CD14-positive monocyte (primary cell): ENCODE results near the gene SERPINB1. TPM values are rescaled to one million over a fixed set of nuclear protein-coding genes. Genes with fewer than 3 reads are reported as not detected.
"Not testable (repeated sequence)": the region's sequence is repeated elsewhere in the genome, so short reads cannot be mapped to it uniquely, and the experiment has no call there.

ENCODE experiments used
- DNase-seq, 3 donors: peaks; one replicate each; pipeline ENCODE4 v3.0.0-alpha.2; 2011 to 2022
- H2AFZ ChIP-seq: 2 replicates; pipeline ENCODE4 v1.6.0; 2012; ENCODE audit warnings: mild to moderate bottlenecking, low read depth, low read length, inconsistent platforms; ENCODE audit not compliant: insufficient read depth, poor library complexity, severe bottlenecking
- H3K27ac ChIP-seq, 2 donors: 1 replicate in 1 of 2; 2 replicates in 1 of 2; pipeline ENCODE4 v1.5.1; 2012 to 2013; ENCODE audit warnings: low read length in 2 of 2, control low read depth in 1 of 2, inconsistent platforms in 1 of 2, low read depth in 1 of 2, mild to moderate bottlenecking in 1 of 2
- H3K27me3 ChIP-seq, 2 donors: one replicate each; pipeline versions ENCODE4 v1.6.0 to v1.6.1; 2011 to 2013; ENCODE audit warnings: low read length in 2 of 2; ENCODE audit not compliant: control insufficient read depth in 2 of 2, insufficient read depth in 2 of 2
- H3K36me3 ChIP-seq, 2 donors: replicated peaks in 1 of 2; 1 replicate in 1 of 2; 2 replicates in 1 of 2; pipeline versions ENCODE4 v1.5.1 to v1.6.1; 2012 to 2013; ENCODE audit warnings: low read length in 2 of 2, control low read depth in 1 of 2, inconsistent platforms in 1 of 2, mild to moderate bottlenecking in 1 of 2; ENCODE audit not compliant: insufficient read depth in 2 of 2, control insufficient read depth in 1 of 2
- H3K4me1 ChIP-seq, 2 donors: 1 replicate in 1 of 2; 2 replicates in 1 of 2; pipeline versions ENCODE4 v1.5.1 to v1.6.1; 2012 to 2013; ENCODE audit warnings: low read length in 2 of 2, control low read depth in 1 of 2, inconsistent platforms in 1 of 2, mild to moderate bottlenecking in 1 of 2, moderate library complexity in 1 of 2; ENCODE audit not compliant: insufficient read depth in 2 of 2, control insufficient read depth in 1 of 2
- H3K4me2 ChIP-seq: replicated peaks from 2 replicates; pipeline ENCODE3; 2012; ENCODE audit warnings: low read length, moderate library complexity, mild to moderate bottlenecking; ENCODE audit not compliant: poor library complexity, severe bottlenecking; ENCODE audit errors: extremely low read depth
- H3K4me3 ChIP-seq, 3 experiments: fragments of 200-600 bp in 1 of 3; sonication (generic) in 1 of 3; replicated peaks in 1 of 3; 1 replicate in 2 of 3; 2 replicates in 1 of 3; pipeline ENCODE4 v1.5.1; 2011 to 2013; ENCODE audit warnings: low read length in 3 of 3, mild to moderate bottlenecking in 3 of 3, control low read depth in 2 of 3, low read depth in 2 of 3, inconsistent platforms in 1 of 3, moderate library complexity in 1 of 3
- H3K79me2 ChIP-seq: 2 replicates; pipeline ENCODE4 v1.6.0; 2012; ENCODE audit warnings: mild to moderate bottlenecking, control low read depth, inconsistent platforms, low read length, moderate library complexity; ENCODE audit not compliant: insufficient read depth
- H3K9ac ChIP-seq: 2 replicates; pipeline ENCODE4 v1.6.0; 2017; ENCODE audit warnings: low read length, mild to moderate bottlenecking; ENCODE audit not compliant: insufficient read depth, poor library complexity, severe bottlenecking
- H3K9me3 ChIP-seq, 2 donors: replicated peaks in 1 of 2; 1 replicate in 1 of 2; 2 replicates in 1 of 2; pipeline versions ENCODE4 v1.5.1 to v1.6.1; 2012 to 2013; ENCODE audit warnings: low read length in 2 of 2, control low read depth in 1 of 2; ENCODE audit not compliant: control insufficient read depth in 1 of 2, insufficient read depth in 1 of 2
- H4K20me1 ChIP-seq: 2 replicates; pipeline ENCODE4 v1.6.0; 2012; ENCODE audit warnings: mild to moderate bottlenecking, low read length, control low read depth, moderate library complexity; ENCODE audit not compliant: insufficient read depth
- H3K27ac Mint-ChIP-seq, 7 donors: one replicate each; pipeline ENCODE4 v1.8.0; 2020; ENCODE audit warnings: mild to moderate bottlenecking in 7 of 7, mixed read lengths in 7 of 7, moderate library complexity in 6 of 7, inconsistent platforms in 2 of 7
- H3K27me3 Mint-ChIP-seq, 3 donors: one replicate each; pipeline ENCODE4 v1.8.0; 2021 to 2022; ENCODE audit warnings: low read depth in 3 of 3, mild to moderate bottlenecking in 3 of 3, mixed read lengths in 3 of 3, moderate library complexity in 3 of 3, inconsistent platforms in 1 of 3
- H3K36me3 Mint-ChIP-seq, 2 donors: one replicate each; pipeline ENCODE4 v1.8.0; 2020; ENCODE audit warnings: mixed read lengths in 2 of 2, inconsistent platforms in 1 of 2, mild to moderate bottlenecking in 1 of 2
- H3K4me1 Mint-ChIP-seq: one replicate; pipeline ENCODE4 v1.8.0; 2020; ENCODE audit warnings: mild to moderate bottlenecking, mixed read lengths
- H3K4me3 Mint-ChIP-seq, 2 donors: one replicate each; pipeline ENCODE4 v1.8.0; 2020; ENCODE audit warnings: mild to moderate bottlenecking in 2 of 2, mixed read lengths in 2 of 2, moderate library complexity in 1 of 2
- H3K9me3 Mint-ChIP-seq, 7 donors: one replicate each; pipeline ENCODE4 v1.8.0; 2020 to 2022; ENCODE audit warnings: mixed read lengths in 7 of 7, mild to moderate bottlenecking in 6 of 7, moderate library complexity in 6 of 7, inconsistent platforms in 2 of 7
- CTCF ChIP-seq: fragments of 200-600 bp; IDR thresholded peaks from one replicate; pipeline ENCODE4 v1.8.0; 2022; ENCODE audit warnings: antibody characterized with exemption, mild to moderate bottlenecking
- WGBS: methylation state at CpG from one replicate; pipeline ENCODE4 v1.1.5; 2013; ENCODE audit warnings: missing lambda C conversion rate; ENCODE audit not compliant: insufficient coverage; 5-methylcytosine and 5-hydroxymethylcytosine counted together
- intact Hi-C, 2 donors: fragments of 100-400 bp; cut with micrococcal nuclease; formaldehyde crosslinking; loops; one replicate each; pipeline versions ENCODE4 v1.15.0 to v1.15.1; 2023
- polyA plus RNA-seq, 3 donors: library from polyadenylated mRNA; depleted of rRNA in 1 of 3; unstranded in 2 of 3; stranded (reverse) in 1 of 3; fragments of 300-500 nt in 2 of 3; fragments of >200 nt in 1 of 3; fragmentation: Illumina TruSeq in 2 of 3; gene quantifications; 1 replicate in 2 of 3; 2 replicates in 1 of 3; pipeline ENCODE4 v1.2.3, GENCODE V29; 2012 to 2021

SERPINB1 gene
- polyA plus RNA-seq, 3 donors: 126 to 307 (median 306) TPM

- no peak overlapping the region for H3K4me2 ChIP-seq
- H3K79me2 ChIP-seq: no peaks in the 10 kb centered on the region
- Mint-ChIP-seq H3K4me1 (peaks cover 54% of the 10 kb centered on the region), H3K36me3 (peaks cover 18 to 32% of the 10 kb centered on the region in 2 donors), H3K27ac (peak overlapping the region in 1 of 7 donors; percentile 22), H3K4me3 (no peak overlapping the region), H3K27me3 (peaks cover 0 to 5% (median 1%) of the 10 kb centered on the region in 3 donors), H3K9me3 (no peaks in the 10 kb centered on the region)
- 93% methylated on average over 2 of the region's 2 CpGs for WGBS
- H3K4me3 ChIP-seq: no peak overlapping the region
- intact Hi-C loops: no loop called here
- H3K27me3 ChIP-seq: no peaks in the 10 kb centered on the region
- H4K20me1 ChIP-seq: no peaks in the 10 kb centered on the region
- H3K4me1 ChIP-seq: peaks cover 10 to 51% of the 10 kb centered on the region in 2 donors
- DNase-seq: no peak
- H3K36me3 ChIP-seq: peaks cover 6 to 8% of the 10 kb centered on the region in 2 donors
- no peak overlapping the region for H3K9ac ChIP-seq
- TF ChIP-seq CTCF: no peak
- no peaks in the 10 kb centered on the region for H3K9me3 ChIP-seq
- H3K27ac ChIP-seq: no peak overlapping the region
- H2AFZ ChIP-seq: no peak overlapping the region
Measured at GRCh38 chr6:2883673-2884072, 42.0 kb upstream of the SERPINB1 start.

- Histone ChIP-seq H3K36me3 (no peaks in the 10 kb centered on the region), H3K9me3 (no peaks in the 10 kb centered on the region), H3K9ac (no peak overlapping the region), H3K4me1 (peaks cover 21 to 61% of the 10 kb centered on the region in 2 donors), H3K27me3 (no peaks in the 10 kb centered on the region), H4K20me1 (no peaks in the 10 kb centered on the region), H3K79me2 (no peaks in the 10 kb centered on the region), H3K4me3 (peak overlapping the region in 1 of 3 experiments; percentile 18), H2AFZ (no peak overlapping the region), H3K27ac (no peak overlapping the region), H3K4me2 (peak overlapping the region; percentile 53)
- peaks cover 6 to 25% of the 10 kb centered on the region in 2 donors for H3K36me3 Mint-ChIP-seq
- intact Hi-C loops: no loop called here
- H3K27ac Mint-ChIP-seq: peak overlapping the region; percentile 26 to 80 (median 63)
- no peaks in the 10 kb centered on the region for H3K9me3 Mint-ChIP-seq
- TF ChIP-seq CTCF: no peak
- H3K27me3 Mint-ChIP-seq: peaks cover 0 to 9% (median 1%) of the 10 kb centered on the region in 3 donors
- no CpG with 5 or more reads among the region's 4 CpGs for WGBS
- H3K4me1 Mint-ChIP-seq: peaks cover 69% of the 10 kb centered on the region
- DNase-seq: peak in 2 of 3 donors; percentile 41 to 75
- H3K4me3 Mint-ChIP-seq: peak overlapping the region; percentile 58 to 77
Measured at GRCh38 chr6:2881423-2881822, 39.8 kb upstream of the SERPINB1 start.

- H3K27ac Mint-ChIP-seq: peak overlapping the region in 1 of 7 donors; percentile 0
- H4K20me1 ChIP-seq, H2AFZ ChIP-seq, H3K36me3 ChIP-seq, H3K4me3 Mint-ChIP-seq, DNase-seq, H3K27me3 Mint-ChIP-seq, H3K4me2 ChIP-seq, H3K4me3 ChIP-seq, intact Hi-C loops, H3K9me3 Mint-ChIP-seq, H3K27ac ChIP-seq, H3K27me3 ChIP-seq, H3K79me2 ChIP-seq, H3K9ac ChIP-seq, H3K9me3 ChIP-seq: not testable (repeated sequence)
- H3K4me1 Mint-ChIP-seq: peaks cover 61% of the 10 kb centered on the region
- WGBS: no CpG with 5 or more reads among the region's 2 CpGs
- peaks cover 0 to 18% of the 10 kb centered on the region in 2 donors for H3K36me3 Mint-ChIP-seq
- peaks cover 20 to 56% of the 10 kb centered on the region in 2 donors for H3K4me1 ChIP-seq
Measured at GRCh38 chr6:2880156-2880555, 38.5 kb upstream of the SERPINB1 start.
